GM21528 (cell line): ENCODE results near the gene NCAM1.
"Not testable (repeated sequence)": the region's sequence is repeated elsewhere in the genome, so short reads cannot be mapped to it uniquely, and the experiment has no call there.

Experiments used
- ATAC-seq: cut with Tn5 transposase; IDR thresholded peaks from one replicate; pipeline ENCODE4 v1.9.1; 2021; ENCODE audit warnings: mild to moderate bottlenecking, moderate library complexity; ENCODE audit not compliant: unreplicated experiment, low FRiP score

The NCAM1 gene

GRCh38 chr11:113289431-113290187 is 328.4 kb downstream of the NCAM1 start:
- peak; percentile 94 for ATAC-seq

DNA sequence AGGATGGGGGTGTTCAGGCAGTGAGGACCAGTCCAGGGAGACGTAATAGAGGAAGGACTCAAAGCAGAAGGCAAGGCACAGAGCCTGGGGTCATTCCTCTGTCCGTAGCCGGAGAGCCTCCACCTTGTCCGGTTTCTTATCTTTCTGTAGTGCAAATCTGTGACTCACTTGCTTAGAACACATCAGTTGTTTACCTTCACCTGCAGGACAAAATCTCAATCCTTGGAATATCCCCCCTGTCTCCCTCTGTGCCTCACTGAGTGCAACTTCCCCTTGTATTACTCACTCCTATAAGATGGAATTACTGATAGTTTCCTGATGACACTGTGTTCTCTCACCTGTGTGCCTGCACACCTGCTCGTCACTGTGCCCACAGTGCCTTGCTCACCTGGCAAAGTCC is 332.7 kb downstream of the NCAM1 start:
- no peak for ATAC-seq

DNA sequence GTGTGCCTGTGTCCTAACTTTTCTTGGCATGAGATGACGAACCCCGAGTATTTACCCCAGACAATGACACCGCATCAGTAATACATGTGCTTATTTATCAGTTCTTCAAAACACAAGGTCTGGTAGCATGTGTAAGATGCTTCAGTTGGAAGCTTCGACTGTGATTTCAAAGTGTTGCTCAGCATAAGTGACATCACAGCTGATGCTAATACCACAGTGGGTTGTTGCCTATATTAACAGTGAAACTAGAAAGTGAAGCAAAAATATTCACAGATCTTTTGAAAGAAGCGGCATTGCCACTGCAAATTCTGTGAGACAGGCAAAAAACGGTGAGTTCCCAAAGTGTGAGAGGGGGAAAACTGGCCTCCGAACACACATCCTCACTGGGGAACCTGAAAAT is 334.8 kb downstream of the NCAM1 start:
- ATAC-seq, result no peak

- ATAC-seq, result no peak
Measured at GRCh38 chr11:113296447-113297205, 335.4 kb downstream of the NCAM1 start.

DNA sequence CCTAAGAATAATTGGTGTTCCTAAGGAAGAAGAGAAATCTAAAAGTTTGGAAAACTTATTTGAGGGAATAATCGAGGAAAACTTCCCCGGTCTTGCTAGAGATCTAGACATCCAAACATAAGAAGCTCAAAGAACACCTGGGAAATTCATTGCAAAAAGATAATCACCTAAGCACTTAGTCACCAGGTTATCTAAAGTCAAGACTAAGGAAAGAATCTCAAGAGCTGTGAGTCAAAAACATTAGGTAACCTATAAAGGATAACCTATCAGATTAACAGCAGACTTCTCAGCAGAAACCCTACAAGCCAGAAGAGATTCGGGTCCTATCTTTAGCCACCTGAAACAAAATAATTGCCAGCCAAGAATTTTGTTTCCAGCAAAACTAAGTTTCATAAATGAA is 337.3 kb downstream of the NCAM1 start:
- ATAC-seq, result not testable (repeated sequence)

DNA sequence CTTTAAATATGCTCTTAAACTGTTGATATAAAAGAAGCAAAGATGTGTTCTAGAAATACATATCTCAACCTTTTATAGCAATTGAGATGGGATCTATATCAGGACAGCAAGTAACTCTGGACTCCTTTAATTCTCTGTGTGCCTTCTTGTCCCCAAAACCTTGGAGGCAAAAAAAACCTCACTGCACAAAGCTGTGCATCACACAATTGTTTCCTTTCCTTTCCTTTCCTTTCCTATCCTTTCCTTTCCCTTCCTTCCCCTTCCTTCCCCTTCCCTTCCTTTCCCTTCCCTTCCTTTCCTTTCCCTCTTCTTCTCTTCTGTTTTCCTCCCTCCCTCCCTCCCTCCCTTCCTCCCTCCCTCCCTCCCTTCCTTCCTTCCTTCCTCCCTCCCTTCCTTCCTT is 343.7 kb downstream of the NCAM1 start:
- ATAC-seq, result no peak

DNA sequence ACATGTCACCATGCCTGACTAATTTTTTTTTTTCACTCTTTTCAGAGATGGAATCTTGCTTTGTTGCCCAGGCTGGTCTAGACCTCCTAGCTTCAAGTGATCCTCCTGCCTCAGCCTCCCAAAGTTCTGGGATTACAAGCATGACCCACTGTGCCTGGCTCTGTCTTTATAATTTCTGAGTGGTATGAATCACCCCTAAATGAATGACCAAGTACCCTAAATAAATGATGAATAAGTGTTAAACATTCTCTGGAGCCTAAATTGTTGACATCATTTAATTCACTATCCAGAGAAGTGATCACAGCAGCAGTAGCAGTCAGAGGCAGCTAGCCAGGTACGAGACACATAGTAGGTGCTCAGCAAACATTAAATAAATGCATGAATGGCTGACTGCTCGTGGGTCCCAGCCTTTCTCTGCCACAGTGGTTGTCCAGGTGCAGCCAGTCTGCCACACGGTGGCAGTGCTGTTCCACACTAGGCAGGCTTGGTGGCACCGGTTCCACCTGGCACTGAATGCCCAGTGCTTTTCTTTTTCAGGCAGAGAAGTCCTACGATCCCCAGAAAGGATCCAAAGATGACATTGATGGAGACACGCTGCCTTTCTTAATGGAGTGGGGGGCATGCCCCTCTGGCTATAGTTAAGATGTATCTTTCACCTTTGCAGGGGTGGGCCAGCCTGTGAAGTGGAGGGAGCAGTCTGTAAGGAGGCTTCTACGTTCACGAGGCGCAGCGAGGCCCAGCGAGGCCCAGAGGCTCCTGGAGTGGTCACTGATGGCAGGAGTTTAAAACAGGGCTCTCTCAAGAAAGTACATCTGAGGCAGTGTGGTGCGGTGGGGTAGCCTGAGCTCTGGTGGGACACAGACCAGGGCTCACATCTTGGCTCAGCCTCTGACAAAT is 344.5 kb downstream of the NCAM1 start:
- ATAC-seq, result peak; percentile 79

GRCh38 chr11:113308601-113309000 is 347.4 kb downstream of the NCAM1 start:
- ATAC-seq, result no peak

DNA sequence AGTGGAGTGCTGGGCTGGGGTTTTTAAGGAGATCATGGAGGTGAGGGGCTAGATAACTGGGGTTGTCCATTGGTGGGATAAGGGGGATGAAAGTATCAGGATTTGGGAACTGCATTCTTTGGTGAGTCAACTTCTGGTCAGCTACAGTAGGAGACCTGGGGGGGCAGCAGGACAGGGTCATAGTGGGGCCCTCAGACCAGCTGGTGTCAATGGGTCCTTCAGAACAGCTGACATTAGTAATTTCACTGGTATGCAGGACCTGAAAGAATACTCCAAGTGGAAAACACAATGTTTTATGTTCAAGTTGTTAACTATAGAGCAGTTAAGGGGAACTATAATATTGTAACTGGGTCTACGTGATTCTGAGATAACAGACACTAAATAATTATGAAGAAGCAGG is 350.3 kb downstream of the NCAM1 start:
- no peak for ATAC-seq

DNA sequence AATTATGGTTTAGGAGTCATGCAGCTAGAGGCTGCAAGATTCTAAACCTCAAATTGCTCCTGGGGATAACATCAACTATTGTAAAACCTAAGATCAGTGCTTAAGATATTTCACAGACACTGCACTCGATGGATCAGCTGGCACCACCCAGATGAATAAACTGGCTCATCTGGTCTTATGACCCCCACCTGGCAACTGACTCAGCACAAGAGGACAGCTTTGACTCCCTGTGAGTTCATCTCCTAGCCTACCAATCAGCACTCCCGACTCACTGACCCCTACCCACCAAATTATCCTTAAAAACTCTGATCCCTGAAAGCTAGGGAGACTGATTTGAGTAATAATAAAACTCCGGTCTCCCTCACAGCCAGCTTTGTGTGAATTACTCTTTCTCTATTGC is 352.4 kb downstream of the NCAM1 start:
- ATAC-seq, result no peak

DNA sequence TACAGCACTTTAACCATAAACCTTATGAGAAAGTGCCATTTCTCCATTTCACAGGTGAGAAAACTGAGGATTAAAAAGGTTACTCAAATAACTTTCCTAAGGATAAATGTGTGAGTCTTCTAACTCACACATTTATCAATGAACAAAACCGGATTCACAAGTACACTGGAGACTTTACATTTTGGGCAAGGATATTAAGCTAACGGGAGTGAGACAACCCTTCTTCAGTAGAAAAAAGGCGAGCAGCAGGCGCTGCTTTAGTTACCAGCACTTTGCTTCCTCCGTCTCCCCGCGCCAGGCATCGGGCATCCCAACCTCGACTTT is 352.8 kb downstream of the NCAM1 start:
- peak; percentile 1 for ATAC-seq

GRCh38 chr11:113314389-113315301 is 353.4 kb downstream of the NCAM1 start, which contains the start of gene TTC12:
Gene TTC12 (plus strand): TSS chr11:113314583. CDS start chr11:113316258, 1,675 bp downstream.
- ATAC-seq, result peak; percentile 99

GRCh38 chr11:113315811-113316210 is 354.6 kb downstream of the NCAM1 start:
- no peak for ATAC-seq

DNA sequence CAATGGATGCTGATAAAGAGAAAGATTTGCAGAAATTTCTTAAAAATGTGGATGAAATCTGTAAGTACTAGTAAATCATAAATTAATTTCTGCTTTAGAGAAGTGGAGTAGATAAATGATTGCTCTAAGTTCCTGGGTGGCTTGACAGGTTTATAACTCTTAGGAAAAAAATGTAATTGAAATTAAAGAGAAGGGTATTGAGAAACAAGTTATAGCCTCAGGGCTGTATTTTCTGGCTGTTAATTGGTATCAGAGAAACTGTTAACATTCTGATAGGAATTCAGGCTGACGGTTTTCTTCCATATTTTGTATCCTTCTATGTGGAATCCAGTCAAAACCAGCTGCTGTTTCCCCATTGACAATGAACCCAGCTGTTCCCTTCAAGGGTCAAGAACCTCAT is 355.0 kb downstream of the NCAM1 start:
- no peak for ATAC-seq

- no peak for ATAC-seq
Measured at GRCh38 chr11:113317339-113317738, 356.1 kb downstream of the NCAM1 start.

GRCh38 chr11:113319085-113319484 is 357.9 kb downstream of the NCAM1 start:
- no peak for ATAC-seq

DNA sequence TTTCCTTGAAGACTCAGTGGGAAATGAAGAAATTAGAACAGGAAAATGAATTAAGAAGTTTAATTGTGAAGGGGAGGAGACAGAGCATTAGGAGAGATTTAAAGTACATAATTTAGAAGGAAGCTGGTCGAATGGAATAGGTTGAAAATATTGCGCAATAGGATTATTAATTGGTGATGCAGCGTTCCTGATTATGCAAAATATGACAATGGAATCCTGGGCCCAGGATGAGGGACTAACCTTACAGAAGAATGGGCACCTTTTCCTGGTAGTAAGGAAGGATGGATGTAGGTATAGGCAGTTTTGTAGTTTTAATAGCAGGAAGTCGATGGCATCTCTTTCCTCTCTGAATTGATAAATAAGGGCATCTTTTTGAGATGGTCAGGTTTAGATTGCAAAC is 360.9 kb downstream of the NCAM1 start:
- ATAC-seq, result no peak

DNA sequence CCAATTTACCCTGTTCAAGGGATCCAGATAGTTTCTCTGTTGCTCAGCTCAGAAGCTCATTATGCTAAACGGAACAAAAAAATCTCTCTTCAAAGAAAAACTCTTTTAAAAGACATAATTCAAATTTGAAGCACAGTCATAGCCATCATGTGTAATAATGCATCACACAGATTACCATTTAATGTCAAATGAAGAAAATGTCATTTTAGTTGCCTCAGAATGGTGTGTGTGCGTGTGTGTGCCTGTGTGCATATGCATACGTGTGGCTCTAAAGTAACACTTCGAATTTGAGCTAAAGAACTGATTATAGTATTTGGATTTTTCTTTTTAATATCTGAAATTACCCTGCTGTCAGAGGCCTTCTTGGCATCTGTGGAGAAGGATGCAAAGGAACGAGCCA is 363.0 kb downstream of the NCAM1 start:
- ATAC-seq, result no peak
